GM12874 (cell line): Measurements from ENCODE around the gene ARHGAP20.

ENCODE experiments used
- TF ChIP-seq, protein P1 (sequence below): IDR thresholded peaks from 2 replicates; pipeline ENCODE4 v1.5.1; 2011; ENCODE audit warnings: low read depth, mild to moderate bottlenecking, control low read depth, low read length, moderate library complexity; ENCODE audit not compliant: insufficient read depth

Gene ARHGAP20

DNA sequence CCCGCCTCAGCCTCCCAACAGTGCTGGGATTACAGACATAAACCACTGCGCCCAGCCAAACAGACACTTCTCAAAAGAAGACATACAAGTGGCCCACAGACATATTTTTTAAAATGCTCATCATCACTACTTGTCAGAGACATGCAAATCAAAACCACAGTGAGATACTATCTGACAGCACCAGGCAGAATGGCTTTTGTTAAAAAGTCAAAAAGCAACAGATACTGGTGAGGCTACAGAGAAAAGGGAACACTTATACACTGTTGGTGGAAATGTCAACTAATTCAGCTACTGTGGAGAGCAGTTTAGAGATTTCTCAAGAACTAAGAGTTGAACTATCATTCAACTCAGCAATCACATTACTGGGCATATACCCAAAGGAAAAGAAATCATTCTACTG, 67.0 kb downstream of the ARHGAP20 start:
- TF ChIP-seq, protein P1, sequence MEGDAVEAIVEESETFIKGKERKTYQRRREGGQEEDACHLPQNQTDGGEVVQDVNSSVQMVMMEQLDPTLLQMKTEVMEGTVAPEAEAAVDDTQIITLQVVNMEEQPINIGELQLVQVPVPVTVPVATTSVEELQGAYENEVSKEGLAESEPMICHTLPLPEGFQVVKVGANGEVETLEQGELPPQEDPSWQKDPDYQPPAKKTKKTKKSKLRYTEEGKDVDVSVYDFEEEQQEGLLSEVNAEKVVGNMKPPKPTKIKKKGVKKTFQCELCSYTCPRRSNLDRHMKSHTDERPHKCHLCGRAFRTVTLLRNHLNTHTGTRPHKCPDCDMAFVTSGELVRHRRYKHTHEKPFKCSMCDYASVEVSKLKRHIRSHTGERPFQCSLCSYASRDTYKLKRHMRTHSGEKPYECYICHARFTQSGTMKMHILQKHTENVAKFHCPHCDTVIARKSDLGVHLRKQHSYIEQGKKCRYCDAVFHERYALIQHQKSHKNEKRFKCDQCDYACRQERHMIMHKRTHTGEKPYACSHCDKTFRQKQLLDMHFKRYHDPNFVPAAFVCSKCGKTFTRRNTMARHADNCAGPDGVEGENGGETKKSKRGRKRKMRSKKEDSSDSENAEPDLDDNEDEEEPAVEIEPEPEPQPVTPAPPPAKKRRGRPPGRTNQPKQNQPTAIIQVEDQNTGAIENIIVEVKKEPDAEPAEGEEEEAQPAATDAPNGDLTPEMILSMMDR, result no peak

DNA sequence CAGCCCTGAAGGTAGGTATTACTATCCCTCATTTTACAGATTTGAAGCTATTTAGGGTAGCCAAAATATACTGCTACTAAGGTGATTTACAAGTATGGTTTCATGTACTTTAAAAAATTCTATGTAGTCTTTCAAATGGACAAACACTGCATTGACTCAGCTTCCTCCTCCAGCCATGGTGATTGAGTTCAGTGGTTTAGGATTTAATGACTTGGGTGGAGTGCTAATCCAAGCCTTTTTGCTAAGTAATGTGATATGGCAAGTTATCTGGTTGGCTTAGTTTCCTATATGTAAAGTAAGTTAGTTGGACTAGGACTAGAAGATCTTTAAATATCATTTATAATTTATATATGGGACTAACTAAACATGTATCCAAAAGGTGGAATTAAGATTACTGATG, 77.9 kb downstream of the ARHGAP20 start:
- TF ChIP-seq, protein P1, result no peak

DNA sequence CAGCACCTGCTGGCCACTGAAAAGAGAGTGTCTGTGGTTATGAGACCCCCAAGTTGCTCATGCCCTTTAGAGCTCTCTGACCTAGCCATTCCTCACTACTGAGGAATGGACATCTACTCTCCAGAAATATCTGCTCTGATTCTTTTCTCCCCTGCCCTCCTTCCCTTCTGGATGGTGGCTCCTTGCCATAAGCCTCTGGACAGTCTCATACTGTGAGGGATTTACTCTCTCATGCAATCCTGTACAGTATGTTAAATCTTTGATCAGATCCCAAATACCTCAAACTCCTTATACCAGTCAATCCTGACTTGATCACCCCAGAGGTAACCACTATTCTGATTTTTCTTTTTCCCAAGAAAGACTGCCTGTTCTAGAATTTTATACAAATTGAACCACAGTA, 80.7 kb downstream of the ARHGAP20 start:
- TF ChIP-seq, protein P1, result no peak

DNA sequence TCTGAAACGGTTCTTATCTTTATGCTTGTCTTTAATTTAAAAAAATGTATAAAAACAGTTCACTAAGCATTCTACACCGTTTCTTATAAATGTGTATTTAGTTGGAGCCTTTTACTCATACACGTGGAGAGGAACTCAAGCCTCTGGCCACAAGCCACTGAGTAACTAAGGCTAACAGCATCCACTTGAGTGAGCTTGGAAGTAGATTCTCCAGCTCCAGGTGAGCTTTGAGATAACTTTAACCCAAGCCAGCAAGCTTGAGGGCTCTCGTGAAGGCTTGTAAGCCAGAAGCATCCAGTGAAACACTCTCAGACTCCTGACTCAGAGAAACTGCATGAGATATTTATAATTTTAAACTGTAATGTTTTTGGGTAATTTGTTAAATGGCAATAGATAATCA, 82.6 kb downstream of the ARHGAP20 start:
- TF ChIP-seq, protein P1, result no peak

DNA sequence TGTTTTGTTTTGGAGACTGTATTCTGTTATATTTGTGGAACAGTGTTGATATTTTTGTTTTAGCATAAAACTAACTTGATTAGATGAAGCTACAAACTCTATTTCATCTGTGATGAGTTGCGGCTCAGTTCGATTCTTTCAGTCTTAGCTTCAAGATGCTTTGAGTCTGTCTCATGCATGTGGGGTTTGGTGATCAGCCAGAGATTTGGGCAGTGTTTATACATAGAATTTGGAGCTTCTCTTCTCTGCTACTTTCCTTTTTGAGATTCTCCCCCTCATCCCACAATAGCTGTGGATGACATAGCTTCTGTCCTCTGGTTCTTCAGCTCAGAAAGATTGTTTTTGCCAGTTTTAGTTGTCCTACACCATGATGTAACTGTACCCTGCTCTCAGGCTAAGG, 90.4 kb downstream of the ARHGAP20 start:
- TF ChIP-seq, protein P1, result no peak

DNA sequence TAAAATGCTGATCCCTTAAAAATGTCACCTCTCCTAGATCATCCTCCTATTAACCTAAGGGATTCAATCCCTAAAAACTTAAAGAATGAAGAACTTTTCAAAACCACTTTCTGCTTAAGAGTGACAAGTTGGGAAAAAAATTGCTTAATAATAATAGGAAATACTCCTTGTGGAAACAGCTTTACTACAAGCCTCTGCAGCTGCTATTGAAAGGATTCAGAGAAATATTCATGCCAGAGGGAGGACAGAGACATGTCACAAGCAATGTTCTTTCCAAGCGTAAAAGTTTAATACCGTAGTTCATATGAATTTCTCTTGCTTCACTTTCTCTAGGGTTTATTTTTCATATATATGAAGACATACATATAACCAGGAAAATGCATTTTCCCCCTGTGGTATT, 98.2 kb downstream of the ARHGAP20 start:
- TF ChIP-seq, protein P1, result no peak

DNA sequence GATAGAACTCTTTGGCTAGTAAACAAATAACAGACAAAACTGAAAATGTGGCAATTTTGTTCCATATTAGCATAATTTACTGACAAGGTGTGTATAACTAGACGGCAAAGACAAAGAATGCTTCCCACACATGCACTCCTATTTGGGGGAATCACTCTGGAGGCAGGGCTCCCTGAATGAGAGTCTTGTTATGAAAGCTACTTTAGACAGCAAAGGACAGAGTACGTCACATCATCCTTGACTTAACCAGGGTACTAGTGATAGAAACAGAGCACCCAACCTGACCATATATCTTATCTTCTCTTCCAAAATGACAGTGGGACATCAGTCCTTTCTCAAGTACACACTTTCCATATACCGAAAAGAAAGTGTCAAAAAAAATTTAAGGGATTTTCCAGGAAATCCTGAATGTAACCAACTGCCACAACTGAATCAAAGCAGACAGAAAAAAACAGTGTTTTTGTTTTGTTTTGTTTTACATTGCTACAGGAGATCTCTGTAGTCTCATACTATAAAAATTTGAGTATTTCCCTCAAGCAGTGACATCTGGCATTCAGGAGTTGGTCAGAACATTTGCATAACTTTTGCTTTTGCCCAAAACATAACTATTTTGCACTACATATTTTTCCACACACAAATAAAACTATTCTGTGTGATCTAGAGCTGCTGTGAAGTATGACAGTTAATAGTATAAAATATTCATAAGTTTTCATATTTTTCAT, 98.9 kb downstream of the ARHGAP20 start:
- TF ChIP-seq, protein P1, result no peak
